Activated CD4-positive, alpha-beta T cell treated with anti-CD3 and anti-CD28 coated beads, Interleukin-10, Interleukin-2, amounts not matched to agents 100 ng/mL and 50 ng/mL, durations not matched to agents 16 hours and 8 hours (primary cell): ENCODE results near the gene CFP.
"Not testable (repeated sequence)": the region's sequence is repeated elsewhere in the genome, so short reads cannot be mapped to it uniquely, and the experiment has no call there.

Experiments
- DNase-seq: peaks from one replicate; pipeline ENCODE4 v3.0.0-alpha.2; 2020

CFP gene

DNA sequence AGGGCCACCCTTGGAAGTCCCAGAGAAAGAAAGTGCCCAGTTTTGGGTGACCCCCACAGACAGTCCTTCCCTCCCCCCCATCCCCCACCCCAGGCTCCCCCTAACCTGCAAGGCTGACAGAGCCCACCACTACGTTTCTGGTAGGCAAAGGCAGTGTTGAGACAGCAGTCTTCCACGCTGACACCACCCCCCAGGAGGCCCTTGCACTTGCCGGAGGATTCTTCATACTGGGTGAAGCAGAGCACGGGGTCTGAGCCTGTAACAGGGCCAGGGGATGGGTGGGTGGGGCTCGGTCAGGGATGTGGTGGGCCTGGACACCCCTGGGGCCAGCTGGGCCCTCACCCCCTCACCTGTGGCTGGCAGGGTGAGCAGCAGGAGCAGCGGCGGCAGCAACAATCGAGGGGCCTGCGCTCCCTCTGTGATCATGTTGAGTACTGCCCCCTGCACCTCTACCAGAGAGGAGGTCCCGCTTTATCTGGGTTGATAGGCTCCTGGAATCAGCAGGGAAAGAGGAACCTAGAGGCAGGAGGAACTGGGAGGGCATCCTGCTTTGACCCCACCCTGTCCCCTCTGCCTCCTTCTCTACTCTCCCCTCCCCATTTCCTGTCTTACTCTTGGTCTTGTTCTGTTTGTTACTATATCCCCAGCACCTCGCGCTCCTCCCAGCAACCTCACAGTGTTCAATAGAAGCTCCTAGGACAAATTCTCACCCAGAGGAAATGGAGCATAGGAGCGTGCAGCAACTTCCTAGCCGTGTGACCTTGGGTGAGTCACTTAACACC is at the start of gene CFP:
CFP (minus strand) TSS at position 512 of the 782 bp plus-strand sequence; CDS start at position 426, 86 bp downstream.
- DNase-seq = no peak

GRCh38 chrX:47675959-47676859 is 46.5 kb upstream of the CFP start:
- DNase-seq = not testable (repeated sequence)

DNA sequence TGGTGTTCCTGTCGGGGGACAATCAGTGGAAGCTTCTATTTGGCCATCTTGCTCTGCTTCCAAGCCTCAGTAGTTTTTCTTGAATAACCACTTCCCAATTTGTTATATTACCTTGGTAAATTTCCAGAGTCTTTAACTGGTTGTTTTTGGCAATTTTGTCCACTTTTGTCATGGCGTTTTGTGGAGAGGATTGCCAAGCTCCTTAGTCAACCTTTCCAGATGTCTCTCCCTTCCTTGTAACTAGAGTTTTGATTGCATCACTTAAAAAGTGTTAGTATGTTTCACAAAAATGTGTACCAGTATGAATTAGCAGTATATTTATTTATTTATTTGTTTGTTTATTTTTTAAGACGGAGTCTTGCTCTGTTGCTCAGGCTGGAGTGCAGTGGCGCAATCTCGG is 45.0 kb upstream of the CFP start:
- no peak for DNase-seq

DNA sequence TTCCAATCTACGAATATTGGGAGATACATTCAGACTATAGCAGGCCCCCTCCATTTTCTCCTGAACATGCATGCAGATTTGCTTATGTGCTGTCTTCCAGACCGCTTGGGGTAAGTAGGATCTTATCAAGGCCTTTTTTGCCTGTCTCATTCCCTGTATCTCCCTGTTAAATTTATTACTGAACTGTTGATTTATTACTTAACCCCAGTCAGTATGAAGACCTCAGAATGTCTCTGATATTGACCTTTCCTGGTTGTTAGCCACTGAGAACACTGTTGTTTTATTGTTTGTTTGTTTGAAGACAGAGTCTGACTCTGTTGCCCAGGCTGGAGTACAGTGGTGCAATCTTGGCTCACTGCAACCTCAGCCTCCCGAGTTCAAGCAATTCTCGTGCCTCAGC is 36.1 kb upstream of the CFP start:
- not testable (repeated sequence) for DNase-seq

- no peak for DNase-seq
Observed at GRCh38 chrX:47664737-47665136, 35.0 kb upstream of the CFP start.

GRCh38 chrX:47662144-47662657 is 32.5 kb upstream of the CFP start:
- peak; percentile 81 for DNase-seq

DNA sequence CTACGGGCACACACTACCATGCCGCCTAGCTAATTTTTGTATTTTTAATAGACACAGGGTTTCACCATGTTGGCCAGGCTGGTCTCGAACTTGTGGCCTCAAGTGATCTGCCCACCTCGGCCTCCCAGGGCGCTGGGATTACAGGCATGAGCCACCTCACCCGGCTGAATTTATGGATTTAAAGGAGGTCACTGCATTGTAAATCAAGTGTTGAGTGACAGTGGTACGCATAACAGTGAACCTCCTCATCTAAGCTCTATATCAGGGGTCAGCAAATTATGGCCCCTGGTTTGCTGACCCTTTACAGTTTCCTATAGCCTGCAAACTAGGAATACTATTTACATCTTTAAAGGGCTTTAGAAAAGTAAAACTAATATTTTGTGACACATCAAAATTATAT is 31.8 kb upstream of the CFP start:
- no peak for DNase-seq

DNA sequence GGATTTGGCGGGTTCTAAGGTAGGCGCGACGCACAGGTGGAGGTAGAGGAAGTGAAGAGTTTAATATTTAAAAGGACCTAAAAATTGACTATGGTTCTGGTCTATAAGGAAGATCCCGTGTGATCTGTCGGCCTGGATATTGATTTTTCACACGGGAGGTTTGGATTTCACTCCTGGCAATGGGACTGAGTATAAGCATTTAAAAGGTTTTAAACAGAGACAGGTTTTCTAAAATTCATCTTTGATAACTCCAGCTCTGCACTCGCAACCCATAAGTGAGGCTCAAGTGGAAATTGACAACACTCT is 29.6 kb upstream of the CFP start:
- DNase-seq = no peak

DNA sequence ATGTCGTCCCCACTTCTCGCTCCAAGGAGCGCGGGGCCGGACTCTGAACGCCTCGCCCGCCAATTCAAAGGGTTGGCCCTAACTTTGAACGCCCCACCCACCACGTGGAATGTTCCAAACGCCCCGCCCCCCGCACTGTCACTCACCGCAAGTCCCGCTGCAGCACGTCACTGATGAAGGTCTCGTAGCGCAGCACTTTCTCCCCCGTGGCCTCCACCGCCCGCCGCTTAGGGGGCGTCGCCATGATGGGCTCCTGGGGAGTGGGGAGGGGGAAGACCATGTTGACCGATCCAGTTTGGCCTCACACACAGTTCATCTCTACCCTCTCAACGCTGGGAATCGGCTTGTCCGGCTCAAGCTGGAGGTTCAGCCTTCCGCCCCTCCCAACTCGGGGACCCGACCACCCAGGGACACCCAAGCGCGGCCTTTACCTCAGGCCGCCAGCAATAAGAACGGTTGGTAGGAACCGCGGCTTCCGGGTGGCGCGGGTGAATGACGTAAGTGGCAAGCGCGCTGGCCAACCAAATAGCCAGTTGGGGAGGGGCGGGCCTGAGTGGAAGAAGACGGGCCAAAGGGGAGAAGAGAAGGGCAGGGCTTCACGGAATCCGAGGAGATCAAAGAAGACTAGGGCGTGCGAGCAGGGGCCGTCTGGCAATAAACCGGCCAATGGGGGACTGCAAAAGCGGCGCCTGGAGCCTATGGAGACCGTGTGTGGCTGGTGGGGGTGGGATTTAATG is 29.1 kb upstream of the CFP start, which contains the start of gene UXT:
UXT (minus strand) TSS at position 497 of the 737 bp plus-strand sequence; CDS start at position 244, 253 bp downstream.
- peak; percentile 94 for DNase-seq

GRCh38 chrX:47658301-47658683 is 28.6 kb upstream of the CFP start:
- DNase-seq = no peak

DNA sequence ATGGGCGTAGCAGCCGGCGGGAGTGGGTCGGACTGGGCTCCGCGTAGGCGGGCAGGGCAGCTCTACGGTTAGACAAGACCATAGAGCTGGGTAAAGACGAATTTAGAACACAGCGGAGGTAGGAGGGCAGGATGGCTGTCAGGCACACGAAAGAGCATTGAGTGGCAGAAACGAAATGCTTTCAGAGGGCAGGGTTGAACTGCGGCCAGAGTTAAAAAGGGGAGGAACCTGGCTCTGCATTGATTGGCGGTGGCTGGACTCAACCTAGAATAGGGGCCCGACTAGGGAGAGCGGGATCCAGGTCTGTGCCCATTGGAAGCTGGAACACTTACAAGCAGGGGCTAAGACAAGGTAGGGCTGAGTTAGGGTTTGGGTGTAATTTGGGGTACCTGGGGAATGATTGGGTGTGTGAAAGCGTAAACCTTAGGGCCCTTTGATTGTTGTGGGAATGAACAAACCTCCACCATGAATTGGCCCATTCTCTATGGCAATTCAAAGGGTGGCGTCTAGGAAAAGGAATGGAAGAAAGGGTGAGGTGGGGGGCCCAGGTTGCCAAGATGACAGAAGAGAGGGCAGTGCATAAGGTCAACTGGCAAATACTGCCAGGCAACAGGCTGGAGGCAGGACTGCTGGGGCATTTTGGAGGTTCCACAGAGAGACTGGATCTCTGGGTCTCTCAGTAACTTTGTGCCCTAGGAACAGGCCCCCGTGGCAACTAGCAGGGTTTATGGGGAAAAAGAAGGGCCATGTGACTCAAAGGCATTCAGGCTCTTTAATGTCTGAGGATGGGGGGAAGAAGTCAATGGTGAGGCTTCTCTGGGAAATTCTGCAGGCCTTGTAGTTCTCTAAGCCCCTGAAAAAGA is 21.5 kb upstream of the CFP start:
- DNase-seq = no peak

- DNase-seq = peak; percentile 95
Observed at GRCh38 chrX:47650164-47651042, 20.7 kb upstream of the CFP start, which contains the start of gene ELK1. ELK1 (minus strand) TSS chrX:47650563; CDS start chrX:47641441, 9,122 bp downstream.

- DNase-seq = no peak
Observed at GRCh38 chrX:47649781-47650163, 20.0 kb upstream of the CFP start.

- DNase-seq = no peak
Observed at GRCh38 chrX:47649271-47649670, 19.5 kb upstream of the CFP start.

DNA sequence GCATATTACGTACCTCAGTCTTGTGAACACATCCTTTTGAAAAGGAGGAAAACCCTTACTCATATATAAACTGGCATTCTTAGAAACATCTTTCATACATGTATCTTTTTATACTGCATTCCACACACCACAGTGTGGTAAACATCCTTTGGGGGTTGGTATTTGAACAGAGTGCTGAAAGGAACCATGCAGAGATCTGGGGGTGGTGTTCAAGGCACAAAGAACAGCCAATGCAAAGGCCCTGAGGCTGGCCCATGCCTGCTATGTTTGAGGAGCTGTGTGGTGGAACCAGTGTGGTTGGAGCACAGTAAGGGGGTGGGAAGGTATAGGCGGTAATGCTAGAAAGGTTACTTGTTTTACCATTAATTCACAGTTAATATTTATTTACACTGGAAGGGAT is 18.6 kb upstream of the CFP start:
- DNase-seq = peak; percentile 48

DNA sequence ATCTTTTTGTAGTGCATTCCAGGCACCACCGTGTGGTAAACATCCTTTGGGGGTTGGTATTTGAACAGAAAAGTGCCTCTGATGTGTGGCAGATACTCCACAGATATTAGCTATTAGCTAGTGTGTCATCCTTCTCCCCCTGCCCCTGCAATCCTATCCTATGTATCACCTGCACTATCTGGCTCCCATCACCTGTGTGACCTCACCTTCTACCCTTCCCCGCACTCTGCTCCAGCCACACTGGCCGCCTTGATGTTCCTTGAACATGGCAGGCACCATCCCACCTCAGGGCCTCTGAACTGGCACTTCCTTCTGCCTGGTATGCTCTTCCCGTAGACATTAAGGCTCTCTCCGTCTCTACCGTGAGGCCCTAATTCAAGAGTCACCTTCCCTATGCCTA is 16.9 kb upstream of the CFP start:
- no peak for DNase-seq

DNA sequence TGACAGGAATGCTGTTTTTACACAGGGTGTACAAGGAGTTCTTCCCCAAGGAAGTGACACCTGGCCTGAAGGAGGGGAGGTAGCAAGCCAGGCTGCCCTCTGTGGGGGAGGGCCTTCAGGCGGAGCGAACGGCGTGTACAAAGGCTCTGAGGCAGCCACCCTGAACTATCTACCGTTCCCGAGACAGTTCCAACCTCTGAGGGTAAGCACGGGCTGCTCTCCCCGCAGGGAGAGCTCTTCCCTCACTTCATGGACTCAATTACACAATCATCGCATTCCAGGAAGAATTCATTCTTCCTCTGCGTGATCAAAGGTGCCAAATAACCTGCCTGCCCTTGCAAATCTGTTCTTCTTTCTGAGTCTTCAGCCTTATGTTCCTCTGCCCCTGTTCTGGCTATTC is 15.8 kb upstream of the CFP start:
- no peak for DNase-seq

DNA sequence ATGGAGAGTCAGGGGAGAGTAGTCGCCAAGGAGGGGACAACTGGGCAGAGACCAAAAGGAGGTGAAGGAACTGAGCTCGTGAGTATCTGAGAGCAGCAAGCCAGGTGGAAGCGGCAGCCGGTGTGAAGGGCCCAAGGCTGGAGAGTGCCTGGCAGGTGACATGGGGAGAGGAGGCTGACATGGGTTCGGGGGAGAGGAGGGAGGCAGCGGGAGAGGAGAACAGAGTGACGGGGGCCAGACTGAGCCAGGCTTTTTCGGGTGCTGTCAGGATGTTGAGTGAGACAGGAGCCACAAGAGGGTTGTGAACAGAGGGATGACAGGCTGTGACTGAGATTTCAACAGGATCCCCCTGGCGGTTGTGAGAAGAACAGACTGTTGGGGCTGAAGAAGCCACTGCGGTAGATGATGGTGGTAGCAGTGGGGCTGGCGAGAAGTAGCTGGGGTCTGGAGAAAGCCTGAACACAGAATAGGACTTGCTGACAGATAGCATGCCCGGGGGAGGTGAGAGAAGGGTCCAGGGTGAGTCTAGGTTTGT is 14.9 kb upstream of the CFP start:
- peak; percentile 30 for DNase-seq

GRCh38 chrX:47643926-47644325 is 14.2 kb upstream of the CFP start:
- DNase-seq = peak; percentile 14

DNA sequence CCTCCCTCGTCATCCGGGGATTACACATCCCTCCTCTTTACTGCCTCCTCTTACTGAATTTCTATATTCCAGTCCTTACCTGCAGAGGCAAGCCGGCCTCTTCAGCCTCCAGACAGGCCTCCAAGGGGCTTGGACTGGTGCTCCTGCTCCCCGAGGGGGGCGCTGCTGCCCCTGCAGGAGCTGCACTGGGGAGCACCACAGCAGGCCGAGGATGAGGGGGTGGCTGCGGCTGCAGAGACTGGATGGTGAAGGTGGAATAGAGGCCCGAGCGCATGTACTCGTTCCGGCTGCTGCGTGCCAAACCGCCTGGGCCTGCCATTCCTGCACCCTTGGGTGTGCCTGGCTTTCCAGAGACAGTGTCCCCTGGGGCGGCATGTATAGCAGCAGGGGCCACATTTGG is 9.1 kb upstream of the CFP start:
- no peak for DNase-seq
